NCI-H2227 (cell line): ENCODE data around the gene STK24.
"Not testable (repeated sequence)": the region's sequence is repeated elsewhere in the genome, so short reads cannot be mapped to it uniquely, and the experiment has no call there.

ENCODE experiments used
- DNase-seq: peaks from one replicate; lab custom pipeline; 2025; ENCODE audit not compliant: unreplicated experiment; lab: John Stamatoyannopoulos, UW

The STK24 gene

DNA sequence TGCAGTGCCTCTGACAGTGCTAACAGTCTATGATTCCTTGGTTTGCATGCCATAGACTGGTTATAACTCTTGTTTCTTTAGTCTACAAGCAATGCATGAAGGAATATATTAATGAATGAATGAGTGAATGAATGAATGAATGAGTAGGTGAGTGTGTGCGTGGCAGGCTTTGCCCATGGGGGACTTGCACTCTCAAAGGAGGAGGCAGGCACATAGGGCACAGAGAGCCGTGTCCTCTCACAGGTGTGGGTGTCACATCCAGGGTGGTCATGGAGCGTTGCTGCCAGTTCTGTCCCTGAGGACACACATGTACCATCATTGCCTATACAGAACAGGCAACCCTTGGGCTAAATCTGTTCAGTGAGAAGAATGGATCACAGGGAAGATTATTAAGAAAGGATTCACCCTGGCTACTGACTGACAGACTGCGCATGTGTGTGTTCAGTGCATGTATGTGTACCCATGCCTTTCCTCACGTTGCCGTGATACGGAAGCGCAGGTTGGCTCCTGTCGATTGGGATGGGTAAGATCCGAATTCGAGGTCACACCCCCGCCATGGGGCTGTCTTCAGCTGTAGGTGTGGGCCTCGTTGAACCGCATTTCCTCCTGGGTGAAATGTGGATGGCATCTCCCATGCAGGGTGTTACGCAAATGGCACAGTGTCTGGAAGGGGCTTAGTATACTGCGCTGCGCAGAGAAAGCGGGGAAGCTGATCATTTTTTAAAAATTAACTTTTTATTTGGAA is 161.4 kb downstream of the STK24 start:
- no peak for DNase-seq

DNA sequence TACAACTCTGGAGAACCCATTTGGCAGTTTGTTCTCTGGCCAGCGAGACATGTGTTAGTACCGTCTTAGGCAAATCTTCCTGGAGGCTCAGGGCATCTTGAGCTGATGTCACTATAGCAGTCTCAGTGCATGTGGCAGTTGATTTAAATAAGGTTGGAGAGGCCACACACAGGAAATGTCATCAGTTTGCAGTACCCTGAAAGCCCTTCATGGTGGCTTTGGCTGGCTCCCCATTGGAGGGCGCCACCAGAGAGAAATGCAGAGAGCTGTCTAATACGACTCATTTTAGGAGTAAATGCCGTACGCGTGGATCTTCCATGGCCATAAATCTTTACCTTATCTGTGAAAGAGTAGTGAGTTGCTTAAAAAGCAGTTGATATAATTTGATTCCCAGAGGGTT is 163.1 kb downstream of the STK24 start:
- DNase-seq, result no peak

DNA sequence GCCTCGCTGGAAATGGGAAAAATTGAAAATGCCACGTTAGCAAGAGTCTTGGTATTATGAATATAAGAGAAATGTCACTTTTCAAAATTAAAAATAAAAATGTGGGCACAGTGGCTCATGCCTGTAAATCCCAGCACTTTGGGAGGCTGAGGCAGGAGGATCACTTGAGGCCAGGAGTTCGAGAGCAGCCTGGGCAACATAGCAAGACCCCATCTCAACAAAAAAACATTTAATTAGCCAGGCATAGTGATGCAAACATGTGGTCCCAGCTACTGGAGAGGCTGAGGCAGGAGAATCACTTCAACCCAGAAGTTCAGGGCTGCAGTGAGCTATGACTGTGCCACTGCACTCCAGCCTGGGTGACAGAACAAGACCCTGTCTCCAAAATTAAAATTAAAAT is 163.6 kb downstream of the STK24 start:
- DNase-seq, result not testable (repeated sequence)

DNA sequence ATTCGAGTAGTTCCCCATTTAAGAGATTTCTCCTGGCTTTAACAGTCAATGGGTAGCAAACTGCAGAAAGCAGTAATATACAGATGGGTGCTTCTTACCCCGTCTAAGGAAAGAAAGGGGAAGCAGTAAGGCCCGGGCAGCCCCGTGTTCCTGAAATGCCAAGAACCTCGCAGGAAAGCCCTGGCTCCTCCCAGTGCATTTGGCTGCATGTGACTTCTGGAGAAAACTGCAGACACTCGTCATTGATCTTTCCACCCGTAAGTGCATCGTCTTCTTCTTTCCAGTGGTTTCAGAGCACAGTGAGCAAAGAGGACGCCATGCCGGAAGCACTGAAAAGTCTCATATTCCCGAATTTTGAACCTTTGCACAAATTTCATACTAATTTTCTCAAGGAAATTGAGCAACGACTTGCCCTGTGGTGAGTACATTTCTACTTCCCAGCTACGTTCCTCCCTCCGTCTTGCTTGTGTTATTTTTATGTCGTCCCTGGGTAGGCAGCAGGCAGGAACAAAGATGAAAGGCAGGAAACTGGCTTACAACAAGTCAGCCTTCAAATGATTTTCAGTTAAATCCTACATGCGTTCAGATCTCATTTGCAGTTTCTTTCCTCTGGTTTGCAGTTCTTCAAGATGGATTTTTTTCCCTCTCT is 165.2 kb downstream of the STK24 start:
- DNase-seq, result no peak

DNA sequence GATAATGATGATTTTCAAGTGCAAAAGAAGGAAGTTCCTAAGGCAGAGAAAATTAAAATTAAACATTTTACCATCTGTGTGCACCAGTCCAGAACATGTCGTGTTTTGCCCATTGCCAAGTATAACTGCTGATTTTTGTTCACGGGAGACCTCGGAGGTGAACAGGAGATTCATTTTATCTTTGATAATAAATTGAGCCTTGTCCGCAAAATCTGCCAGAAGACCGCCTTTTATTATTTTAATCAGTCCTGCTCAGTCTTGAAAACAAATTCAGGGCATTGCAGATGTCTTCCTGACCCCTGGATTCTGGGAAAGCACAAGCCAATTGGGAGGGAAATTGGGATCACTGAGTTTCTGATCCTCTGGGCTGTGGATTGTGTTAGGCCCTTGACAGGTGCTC is 165.9 kb downstream of the STK24 start:
- DNase-seq, result no peak

DNA sequence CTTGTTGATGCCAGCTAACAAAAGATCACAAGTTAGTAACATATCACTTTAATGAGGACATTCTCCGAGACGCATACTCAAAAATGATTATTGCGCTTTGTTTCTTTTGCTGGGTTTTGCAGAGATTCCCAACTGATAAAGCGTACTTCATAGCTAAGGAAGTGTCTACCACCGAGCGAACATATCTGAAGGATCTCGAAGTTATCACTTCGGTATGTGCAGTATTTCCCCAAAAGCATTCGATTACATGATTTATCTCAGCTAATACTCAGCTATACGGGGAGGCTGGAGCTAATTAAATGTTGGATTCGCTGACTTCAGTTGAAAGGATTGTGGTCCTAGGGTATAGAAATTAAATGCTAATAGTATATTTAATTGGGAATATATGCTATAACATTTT is 166.3 kb downstream of the STK24 start:
- no peak for DNase-seq

DNA sequence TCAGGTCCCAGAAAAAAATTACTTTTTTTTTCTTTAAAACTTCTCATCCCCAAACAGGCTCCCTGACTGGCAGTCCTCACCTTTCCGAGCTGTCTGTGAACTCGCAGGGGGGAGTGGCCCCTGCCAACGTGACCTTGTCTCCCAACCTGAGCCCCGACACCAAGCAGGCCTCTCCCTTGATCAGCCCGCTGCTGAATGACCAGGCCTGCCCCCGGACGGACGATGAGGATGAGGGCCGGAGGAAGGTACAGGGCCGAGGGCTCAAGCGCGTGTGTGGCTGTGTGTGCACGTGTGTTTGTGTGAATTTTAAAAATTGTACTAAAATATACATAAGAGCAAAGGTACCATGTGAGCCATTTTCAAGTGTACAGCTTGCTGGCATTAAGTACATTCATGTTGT is 167.6 kb downstream of the STK24 start:
- no peak for DNase-seq

DNA sequence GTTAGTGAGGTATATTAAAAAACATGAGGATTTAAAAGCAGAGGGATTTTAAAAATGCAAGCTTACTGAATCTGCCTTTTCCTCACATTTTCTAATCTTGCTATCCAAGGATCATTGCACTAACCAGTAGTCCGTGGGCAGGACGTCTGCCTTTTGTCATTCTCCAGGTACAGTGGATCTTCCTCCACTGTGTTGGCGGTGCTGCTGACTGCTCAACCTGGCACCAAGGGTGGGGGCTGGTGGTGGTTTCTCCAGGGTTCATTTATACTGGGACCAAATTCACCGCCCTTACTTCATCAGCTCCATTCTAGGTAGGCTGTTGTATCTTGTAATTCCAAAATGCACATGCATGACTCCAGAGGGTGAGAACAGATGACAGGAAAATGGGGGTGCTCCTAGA is 169.3 kb downstream of the STK24 start:
- no peak for DNase-seq

DNA sequence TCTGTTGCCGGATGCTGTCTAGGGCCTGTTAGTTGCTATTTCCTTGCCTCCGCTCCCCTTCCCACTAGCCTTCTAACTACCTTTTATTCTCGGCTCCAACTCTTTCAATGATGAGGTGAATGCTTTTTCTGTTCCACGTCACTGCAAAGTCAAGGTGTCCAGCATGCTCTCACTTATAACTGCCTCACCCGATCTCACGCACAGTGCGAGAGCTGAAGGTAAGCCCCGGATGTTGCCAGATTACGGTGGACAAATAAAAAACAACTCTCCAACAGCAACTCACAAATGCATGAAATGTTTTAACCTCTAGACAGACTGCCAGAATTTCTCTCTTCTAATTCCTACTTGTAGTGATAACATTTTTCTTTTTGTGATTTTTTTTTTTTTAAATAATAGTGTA is 169.9 kb downstream of the STK24 start:
- DNase-seq, result no peak

DNA sequence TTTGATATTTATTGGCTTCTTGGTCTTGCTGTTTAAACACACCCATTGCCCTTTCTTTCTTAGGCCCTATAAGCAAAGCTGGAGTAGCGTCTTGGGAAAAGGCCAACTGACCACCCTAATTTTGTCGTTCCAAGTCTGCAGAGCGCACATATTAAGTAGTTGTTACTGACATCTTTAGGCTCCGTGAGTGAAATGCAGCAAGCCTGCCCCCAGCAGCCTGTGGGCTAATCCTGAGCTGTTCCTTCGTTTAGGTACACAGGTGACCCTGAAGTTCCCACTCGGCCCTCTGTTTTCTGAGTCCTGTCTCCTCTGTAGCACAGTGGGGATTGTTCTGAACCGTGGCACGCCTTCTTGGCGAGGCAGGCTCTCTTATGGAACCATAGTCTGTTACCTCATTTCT is 170.5 kb downstream of the STK24 start:
- DNase-seq, result no peak

DNA sequence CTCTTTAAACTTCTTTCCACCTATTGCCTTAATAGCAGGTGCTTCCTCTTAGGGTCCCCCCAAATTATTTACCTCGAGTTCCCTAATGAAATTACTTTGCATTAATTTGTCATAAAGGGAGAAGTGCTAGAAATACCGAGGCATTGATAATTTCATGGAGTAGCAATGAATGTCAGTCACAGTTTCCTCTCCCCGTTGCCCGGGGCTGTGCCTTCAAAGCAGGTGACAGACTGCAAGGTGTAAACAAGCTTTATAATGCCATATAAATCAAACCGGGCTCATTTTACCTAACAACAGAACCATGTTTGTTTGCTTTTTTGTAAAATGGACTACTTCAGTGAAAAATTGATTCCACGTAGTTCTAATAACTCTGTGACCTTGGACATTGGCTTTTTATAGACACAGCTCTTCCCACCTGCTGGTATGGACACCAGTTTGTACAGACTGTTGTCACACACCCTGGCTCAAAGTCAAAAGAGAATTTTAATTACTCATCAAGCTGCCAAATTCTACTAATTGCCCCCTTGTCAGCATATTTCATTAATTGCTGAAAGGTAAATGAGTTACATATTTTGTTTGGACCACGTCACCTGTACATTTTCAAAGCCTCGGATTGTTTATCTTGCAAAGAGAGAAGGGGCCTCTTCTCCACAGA is 171.1 kb downstream of the STK24 start:
- DNase-seq, result no peak

DNA sequence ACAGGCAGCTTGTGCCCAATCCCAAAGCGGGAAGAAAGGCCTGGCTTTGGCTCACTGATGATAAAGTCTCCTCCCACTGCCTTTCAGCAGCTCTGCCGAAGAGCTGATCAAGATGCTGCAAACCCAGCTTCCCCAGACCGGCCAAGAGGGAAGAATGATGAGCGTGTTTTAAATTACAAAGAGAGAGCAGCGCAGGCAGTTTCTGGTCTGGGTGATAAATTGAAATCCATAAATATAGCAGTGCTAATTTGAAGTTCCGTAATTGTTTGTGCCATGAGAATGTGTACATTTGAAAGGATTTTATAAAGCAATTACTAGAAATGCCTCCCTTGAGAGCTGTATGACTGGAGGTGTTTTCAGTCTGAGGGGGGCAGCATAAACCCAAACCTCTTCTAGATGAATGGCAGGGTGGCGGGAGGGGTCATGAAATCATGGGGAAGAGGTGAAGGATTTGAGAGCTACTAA is 171.8 kb downstream of the STK24 start:
- peak; percentile 70 for DNase-seq

DNA sequence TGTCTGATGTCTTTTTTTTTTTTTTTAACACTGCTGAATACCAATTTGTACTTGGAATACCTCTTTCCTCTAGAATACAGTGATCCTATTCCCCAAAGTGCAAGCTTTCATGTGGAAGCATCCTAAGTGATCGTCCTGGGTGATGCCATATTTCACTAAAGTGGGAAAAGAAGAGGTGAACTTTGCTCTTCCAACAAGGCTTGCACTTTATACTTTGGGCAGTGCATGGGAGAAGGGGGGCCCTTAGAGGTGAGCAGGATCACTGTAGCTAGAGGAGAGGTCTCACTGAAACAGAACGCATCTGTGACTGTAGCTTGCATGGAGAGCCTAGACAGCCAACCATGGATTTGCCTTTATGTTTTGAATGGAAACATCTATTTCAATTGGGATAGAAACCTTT is 173.8 kb downstream of the STK24 start:
- DNase-seq, result no peak

DNA sequence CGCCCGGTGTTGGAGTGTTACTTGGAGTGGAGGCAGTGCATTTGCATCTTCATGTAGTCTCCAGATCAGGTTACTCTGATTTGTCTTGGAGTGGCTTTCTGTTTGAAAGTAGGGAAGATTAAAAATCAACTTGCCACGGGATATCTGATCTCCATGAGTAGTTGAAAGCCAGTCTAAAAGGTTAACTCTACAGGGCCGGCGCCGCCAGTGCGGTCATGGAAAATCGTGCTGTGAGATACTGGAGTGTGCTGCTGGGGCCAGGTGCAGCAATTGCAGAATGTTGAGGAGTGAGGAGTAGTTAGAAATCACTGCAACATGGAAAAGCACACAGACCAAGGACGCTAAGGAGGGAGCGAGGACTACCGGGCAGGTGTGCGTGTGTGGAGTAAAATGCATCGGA is 175.0 kb downstream of the STK24 start:
- no peak for DNase-seq

DNA sequence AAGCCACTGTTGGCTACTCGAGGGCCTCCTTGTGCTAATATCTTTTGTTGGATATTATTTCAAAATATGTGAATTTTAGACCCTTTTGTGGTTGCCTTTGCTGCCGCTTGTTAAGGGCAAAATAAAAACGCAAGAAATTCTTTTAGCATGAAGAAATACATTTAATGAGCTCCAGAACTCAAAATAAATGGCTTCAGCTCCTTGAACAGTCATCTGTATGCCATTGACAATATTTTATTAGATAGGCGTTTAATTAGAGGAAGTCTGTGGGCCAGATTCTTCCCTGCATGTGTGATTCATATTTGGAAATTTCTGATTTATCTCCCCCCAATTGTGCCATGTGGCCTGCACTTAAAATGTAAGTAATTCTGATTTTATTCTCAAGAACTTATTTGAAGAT is 177.2 kb downstream of the STK24 start:
- no peak for DNase-seq

DNA sequence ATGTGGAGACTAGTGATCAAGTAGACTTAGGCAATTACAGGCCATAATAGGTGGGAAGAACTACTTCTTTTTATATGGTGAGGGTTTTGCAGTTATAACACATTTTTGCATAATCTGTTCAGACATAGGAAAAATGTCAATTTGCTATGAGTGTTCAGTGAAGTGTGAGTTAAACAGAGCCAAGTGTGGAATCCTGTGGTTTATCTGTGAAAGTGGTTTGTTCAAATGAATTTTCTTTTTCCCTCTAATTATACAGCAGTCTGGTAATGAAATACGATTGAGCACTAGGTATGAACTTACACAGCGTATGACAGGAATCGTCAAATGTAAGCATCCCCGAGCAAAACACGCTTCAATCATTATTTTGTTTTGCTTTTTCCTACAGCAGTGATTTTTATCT is 178.3 kb downstream of the STK24 start:
- no peak for DNase-seq

DNA sequence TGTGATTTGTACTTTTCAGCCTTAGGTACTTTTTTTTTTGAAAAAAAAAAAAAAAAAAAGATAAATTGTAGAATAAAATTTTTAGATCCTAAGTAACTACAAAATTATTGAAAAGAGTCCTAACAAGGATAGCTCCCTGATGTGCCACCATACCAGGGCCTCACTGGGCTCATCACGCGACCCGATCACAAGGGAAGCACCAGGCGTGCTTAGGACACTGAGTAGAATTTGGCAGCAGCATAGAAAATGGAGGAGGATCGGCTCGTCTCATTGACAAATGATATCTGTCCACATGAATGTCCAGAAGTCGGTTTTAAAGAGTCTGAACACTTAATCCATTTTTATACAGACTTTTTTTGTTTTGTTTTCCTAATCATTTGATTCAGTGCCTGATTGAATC is 179.0 kb downstream of the STK24 start:
- no peak for DNase-seq

DNA sequence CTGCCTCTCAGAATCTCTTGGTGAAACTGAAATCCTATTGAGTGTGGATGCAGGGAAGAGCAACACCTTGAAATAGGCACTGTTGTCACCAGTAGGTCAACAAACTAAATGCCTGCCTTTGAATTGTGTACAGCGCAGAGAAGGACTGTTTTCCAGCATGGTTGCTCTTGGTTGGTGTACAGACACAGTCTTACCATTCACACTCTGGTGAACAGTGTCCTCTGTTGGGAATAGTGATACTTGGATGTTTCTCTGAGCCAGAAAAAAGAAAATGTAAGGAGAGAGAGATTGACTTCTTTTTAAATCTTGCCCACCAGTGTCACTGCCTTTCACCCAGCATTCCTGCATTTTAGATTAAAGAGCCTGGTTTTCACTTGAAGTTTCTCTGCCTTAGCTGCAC is 179.7 kb downstream of the STK24 start:
- DNase-seq, result no peak

DNA sequence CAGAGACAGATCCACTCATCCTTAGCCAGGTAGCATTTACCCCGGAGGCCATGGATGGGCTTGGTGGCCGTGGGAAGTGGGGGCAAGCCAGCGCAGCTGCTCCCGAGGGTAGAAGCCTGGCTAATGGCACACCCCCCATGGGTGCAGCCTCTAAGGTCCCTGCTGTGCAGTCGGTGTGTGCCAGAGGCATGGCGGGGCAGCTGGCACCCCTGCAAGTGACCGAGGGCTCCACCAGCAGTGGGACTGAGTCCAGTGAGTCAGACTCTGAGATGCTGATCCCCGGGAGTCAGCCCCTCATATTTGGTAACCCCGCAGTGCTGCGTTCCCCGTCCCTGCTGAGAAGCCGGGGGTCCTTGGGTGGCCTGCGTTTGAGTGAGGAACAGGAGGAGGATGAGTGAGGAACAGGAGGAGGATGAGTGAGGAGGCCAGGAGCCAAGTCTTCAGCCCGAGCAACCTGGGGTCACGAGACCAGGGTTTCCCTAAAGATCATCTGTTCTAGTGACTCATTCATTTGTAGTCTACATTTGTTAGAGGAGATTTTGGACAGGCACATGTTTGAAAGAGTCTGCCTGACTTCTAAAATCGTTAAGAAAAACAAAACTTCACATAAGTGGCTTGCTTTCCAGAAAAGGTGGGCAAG is 180.7 kb downstream of the STK24 start:
- no peak for DNase-seq
